ENCODE measurements around the gene PLPPR3. TPM values are rescaled to one million over a fixed set of nuclear protein-coding genes. Genes with fewer than 3 reads are reported as not detected.

The PLPPR3 gene
- total and polyA plus RNA-seq, 9 of the 15 experiments (the other 6 are each of a cell fraction or from before 2014, with no cell fraction given) = 0.01 to 48.2 (median 8.6) TPM

- TF ChIP-seq ZNF592 (IDR thresholded peaks at IDR 0.05) (peak; percentile 80; the same call in 1 of the 2 replicates), DLX4 (CRISPR knock-in tag; IDR thresholded peaks at IDR 0.05) (no peak), SREBF1 (IDR thresholded peaks at IDR 0.05; ENCODE audit: borderline replicate concordance, low read depth, low read length) (peak; percentile 7; the same call in 1 of the 2 replicates), THRB (CRISPR knock-in tag; conservative IDR thresholded peaks at IDR 0.05) (peak; percentile 19; the same call in 1 of the 2 replicates), SIN3A (IDR thresholded peaks at IDR 0.05; ENCODE audit: borderline replicate concordance in 2 of 2, control insufficient read depth in 1 of 2, low read depth in 2 of 2, low read length in 2 of 2) (0 out of 4 replicates have a peak, but pooled peaks of 1 of the 2 experiments have one; percentile 47), ZNF644 (tag; IDR thresholded peaks at IDR 0.05; ENCODE audit: low read depth) (peak; percentile 72; the same call in 1 of the 2 replicates), NCOA1 (IDR thresholded peaks at IDR 0.05; ENCODE audit: low read depth) (peak; percentile 84), ARID3B (CRISPR knock-in tag; IDR thresholded peaks at IDR 0.05; ENCODE audit: borderline replicate concordance) (0 out of 2 replicates have a peak, but pooled peaks have one; percentile 5), CSDE1 (IDR thresholded peaks at IDR 0.05) (0 out of 4 replicates have a peak, but pooled peaks of 1 of the 2 experiments have one; percentile 20), RREB1 (CRISPR knock-in tag; IDR thresholded peaks at IDR 0.05) (0 out of 2 replicates have a peak, but pooled peaks have one; percentile 6), ZNF589 (CRISPR knock-in tag; IDR thresholded peaks at IDR 0.05; ENCODE audit: low read depth) (peak; percentile 47), RFX1 (IDR thresholded peaks at IDR 0.05) (no peak)
Measured at GRCh38 chr19:823565-824121, 1.9 kb upstream of the PLPPR3 start (continued).

Measured in K562 (cell line).